ENCODE data around the gene COL6A1.

The COL6A1 gene

GRCh38 chr21:45983649-45983965, 2.0 kb downstream of the COL6A1 start:
- no peak for DNase-seq (ENCODE audit: low read depth in 3 of 3)

DNA sequence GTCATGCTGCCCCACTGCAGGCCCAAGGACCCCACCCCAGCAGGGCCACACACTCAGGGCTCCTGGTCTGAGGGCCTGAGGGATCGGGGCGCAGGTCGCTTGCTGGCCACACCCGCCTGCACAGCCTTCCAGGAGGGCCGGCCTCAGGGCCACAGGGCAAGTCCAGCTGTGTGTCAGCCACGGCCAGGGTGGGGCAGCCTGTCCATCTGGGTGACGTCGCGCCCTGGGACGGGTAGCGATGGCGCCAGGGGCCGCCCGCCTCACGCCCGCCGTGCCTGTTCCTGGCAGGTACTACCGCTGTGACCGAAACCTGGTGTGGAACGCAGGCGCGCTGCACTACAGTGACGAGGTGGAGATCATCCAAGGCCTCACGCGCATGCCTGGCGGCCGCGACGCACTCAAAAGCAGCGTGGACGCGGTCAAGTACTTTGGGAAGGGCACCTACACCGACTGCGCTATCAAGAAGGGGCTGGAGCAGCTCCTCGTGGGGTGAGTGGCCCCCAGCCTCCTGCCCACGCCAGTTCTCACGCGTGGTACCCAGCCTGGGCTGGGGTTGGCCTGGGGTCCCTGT, 2.5 kb downstream of the COL6A1 start:
- no peak for DNase-seq (ENCODE audit: low read depth in 3 of 3)

DNA sequence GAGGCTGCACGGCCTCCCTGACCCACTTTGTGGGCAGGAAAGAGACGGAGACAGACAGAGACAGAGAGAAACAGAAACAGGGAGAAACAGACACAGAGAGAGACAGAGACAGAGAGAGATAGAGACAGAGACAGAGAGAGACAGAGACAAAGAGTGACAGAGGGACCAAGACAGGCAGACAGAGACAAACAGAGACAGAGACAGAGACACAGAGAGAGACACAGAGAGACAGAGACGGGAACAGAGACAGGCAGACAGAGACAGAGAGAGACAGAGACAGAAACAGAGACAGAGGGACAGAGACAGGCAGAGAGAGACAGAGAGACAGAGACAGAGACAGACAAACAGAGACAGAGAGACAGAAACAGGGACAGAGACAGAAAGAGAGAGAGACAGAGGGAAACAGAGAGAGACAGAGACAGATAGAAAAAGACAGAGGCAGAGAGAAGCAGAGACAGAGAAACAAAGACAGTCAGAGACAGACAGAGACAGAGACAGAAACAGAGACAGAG, 3.1 kb downstream of the COL6A1 start:
- DNase-seq (ENCODE audit: low read depth in 3 of 3) = no peak

- DNase-seq (ENCODE audit: low read depth in 3 of 3) = no peak
These were observed 4.1 kb downstream of the COL6A1 start for GRCh38 chr21:45985471-45986315.

GRCh38 chr21:45986316-45987051, 4.9 kb downstream of the COL6A1 start:
- DNase-seq (ENCODE audit: low read depth in 3 of 3) = no peak

DNA sequence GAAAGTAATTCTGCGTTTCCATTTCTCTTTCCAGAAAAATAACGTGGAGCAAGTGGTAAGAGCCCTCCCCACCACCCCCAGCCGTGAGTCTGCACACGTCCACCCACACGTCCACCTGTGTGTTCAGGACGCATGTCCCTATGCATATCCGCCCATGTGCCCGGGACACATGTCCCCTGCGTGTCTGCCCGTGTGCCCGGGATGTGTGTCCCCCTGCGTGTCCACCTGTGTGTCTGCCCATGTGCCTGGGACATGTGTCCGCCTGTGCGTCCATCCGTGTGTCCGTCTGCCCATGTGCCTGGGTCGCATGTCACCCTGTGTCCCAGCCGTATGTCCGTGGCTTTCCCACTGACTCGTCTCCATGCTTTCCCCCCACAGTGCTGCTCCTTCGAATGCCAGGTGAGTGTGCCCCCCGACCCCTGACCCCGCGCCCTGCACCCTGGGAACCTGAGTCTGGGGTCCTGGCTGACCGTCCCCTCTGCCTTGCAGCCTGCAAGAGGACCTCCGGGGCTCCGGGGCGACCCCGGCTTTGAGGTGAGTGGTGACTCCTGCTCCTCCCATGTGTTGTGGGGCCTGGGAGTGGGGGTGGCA, 5.6 kb downstream of the COL6A1 start:
- DNase-seq (ENCODE audit: low read depth in 3 of 3) = no peak

GRCh38 chr21:45988366-45989347, 7.1 kb downstream of the COL6A1 start:
- no peak for DNase-seq (ENCODE audit: low read depth in 3 of 3)

DNA sequence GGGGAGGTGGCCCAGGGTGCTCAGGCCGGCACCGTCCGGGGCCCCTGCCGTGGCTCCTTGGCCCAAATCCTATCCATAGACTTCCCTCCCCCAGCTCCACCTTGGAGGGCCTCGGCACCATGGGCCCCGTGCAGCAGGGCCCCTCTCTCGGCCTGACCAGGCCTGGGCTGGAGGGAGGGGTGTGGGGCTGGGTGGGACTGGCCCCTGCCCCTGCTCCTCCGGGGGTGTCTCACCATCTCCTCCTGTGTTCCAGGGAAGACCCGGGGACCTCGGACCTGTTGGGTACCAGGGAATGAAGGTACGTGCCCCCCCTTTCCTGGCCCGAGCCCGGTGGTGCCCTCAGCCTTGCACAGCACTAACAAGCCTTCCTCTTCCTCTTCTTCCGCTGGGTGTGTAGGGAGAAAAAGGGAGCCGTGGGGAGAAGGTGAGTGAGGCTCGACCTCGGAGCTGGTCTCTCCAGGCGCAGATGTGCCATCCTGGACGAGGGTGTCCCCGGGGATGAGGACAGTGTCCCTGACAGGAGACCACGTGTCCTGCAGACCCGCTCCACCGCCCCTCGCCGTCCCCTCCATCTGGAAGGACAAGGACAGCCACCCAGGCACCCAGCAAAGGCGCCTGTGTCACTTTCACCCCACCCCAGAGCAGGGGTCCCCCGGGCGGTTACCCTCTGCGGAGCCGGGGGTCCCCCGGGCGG, 7.9 kb downstream of the COL6A1 start:
- DNase-seq (ENCODE audit: low read depth in 3 of 3) = no peak

DNA sequence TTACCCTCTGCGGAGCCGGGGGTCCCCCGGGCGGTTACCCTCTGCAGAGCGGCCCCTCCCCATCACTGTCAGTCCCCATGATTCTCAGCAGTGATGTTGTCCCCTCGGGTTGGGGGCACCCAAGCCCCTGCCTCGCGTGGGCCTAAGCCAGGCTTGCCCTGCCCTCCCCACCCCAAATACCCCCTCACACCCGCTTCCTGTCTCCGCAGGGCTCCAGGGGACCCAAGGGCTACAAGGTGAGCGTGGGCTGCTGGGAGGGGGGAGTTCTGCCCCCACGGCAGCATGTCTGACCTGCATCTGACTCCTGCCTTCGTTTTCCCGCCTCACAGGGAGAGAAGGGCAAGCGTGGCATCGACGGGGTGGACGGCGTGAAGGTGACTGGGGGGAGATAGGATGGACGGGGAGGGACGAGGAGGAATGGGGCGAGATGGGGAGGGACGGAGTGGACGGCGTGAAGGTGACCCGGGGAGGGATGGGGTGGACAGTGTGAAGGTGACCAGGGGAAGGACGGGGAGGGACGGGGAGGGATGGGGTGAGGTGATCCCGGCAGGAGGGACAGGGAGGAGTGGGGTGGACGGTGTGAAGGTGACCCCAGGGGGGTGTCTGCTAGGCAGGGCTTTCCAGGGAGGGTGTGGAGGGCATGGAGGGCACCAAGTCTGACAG, 8.6 kb downstream of the COL6A1 start:
- no peak for DNase-seq (ENCODE audit: low read depth in 3 of 3)

- no peak for DNase-seq (ENCODE audit: low read depth in 3 of 3)
These were observed 9.4 kb downstream of the COL6A1 start for GRCh38 chr21:45990741-45991605.

DNA sequence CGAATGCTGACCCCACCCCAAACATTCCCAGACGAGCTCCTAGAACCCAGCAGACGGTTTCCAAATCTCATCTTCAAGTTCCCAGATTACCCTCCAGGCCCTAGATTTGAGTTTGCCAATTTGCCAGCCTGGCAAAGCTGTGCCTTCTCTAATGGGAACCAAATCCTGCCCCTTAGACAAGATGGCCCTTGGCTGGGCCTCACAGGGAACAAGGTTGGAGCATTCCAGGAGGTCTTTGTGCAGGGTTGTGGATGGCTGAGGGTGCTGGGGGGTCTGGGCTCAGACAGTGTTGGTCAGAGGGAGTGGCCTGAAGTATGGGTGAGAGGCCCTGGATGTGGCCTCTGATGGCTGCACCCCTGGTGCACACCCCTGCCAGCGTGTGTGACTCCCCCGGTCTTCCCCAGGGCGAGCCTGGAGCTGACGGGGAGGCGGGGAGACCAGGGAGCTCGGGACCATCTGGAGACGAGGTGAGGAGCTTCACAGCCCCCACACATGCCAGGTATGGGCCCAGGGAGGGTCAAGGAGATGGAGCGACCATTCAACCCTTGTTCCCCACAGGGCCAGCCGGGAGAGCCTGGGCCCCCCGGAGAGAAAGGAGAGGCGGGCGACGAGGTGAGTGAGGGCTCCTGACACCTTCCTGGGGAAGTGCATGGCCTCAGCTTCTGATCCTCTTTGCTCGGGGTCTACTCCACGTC, 10.2 kb downstream of the COL6A1 start:
- DNase-seq (ENCODE audit: low read depth in 3 of 3) = no peak

DNA sequence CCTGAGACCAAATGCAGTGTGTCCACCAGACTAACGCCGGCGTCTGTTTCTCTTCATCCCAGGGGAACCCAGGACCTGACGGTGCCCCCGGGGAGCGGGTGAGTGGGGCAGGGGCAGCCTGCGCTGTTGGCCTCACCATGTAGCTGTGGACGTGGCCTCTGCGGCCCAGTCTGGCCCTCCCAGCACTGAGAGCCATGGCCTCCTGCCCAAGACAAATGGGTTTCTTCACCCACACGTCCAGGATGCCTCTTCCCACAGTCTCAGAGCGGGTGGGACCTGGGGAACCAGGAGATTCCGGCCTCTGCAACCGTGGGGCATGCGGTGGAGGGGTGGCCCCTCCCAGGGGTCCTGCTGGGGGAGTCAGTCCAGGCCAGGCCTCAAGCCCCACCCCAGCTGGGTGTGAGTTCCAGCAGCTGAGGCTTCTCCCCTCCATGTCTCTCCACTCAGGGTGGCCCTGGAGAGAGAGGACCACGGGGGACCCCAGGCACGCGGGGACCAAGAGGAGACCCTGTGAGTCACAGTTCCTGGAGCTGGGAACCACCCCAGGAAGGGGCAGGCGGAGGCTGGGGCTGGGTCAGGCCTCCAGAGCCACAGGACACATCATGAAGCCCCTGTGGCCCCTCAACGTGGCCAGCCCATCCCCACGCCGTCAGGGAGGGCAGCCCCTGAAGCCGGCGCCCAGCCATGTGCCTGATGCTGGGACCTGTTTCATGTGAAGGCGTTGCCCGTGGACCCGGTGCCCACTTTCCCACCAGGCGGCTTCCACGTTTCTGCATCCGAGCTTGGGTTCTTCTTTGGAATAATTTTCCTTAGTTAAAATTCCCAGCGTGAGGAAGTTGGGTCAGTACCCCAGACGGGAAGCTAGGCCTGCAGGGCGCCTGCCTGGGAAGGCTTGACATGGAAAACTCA, 11.0 kb downstream of the COL6A1 start:
- no peak for DNase-seq (ENCODE audit: low read depth in 3 of 3)

- DNase-seq (ENCODE audit: low read depth in 3 of 3) = no peak
These were observed 11.9 kb downstream of the COL6A1 start for GRCh38 chr21:45993210-45994085.

DNA sequence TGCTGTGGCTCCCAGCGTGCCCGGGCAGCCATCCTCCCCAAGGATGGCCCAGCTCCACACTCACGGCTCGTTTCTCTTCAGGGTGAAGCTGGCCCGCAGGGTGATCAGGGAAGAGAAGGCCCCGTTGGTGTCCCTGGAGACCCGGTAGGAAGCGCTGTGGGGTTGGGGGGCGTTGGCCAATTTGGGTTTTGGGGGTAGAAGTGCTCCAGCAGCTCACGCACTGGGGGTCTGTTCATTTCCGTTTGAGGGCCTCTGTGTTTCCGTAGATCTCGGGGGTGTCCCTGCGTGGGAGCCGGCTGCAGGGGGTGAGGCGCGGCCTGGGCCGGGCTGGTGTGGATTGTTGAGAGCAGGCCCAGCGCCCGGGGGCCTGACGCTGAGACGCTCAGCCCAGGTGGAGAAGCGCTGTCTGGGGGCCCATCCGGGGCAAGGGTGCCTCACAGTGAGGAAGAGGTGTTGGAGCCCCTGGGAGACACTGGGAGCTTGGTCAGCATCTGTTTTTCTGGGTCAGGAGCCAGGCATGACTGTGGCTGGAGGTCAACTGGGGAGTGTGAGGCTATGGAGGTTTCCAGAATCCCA, 12.6 kb downstream of the COL6A1 start:
- DNase-seq (ENCODE audit: low read depth in 3 of 3) = no peak

DNA sequence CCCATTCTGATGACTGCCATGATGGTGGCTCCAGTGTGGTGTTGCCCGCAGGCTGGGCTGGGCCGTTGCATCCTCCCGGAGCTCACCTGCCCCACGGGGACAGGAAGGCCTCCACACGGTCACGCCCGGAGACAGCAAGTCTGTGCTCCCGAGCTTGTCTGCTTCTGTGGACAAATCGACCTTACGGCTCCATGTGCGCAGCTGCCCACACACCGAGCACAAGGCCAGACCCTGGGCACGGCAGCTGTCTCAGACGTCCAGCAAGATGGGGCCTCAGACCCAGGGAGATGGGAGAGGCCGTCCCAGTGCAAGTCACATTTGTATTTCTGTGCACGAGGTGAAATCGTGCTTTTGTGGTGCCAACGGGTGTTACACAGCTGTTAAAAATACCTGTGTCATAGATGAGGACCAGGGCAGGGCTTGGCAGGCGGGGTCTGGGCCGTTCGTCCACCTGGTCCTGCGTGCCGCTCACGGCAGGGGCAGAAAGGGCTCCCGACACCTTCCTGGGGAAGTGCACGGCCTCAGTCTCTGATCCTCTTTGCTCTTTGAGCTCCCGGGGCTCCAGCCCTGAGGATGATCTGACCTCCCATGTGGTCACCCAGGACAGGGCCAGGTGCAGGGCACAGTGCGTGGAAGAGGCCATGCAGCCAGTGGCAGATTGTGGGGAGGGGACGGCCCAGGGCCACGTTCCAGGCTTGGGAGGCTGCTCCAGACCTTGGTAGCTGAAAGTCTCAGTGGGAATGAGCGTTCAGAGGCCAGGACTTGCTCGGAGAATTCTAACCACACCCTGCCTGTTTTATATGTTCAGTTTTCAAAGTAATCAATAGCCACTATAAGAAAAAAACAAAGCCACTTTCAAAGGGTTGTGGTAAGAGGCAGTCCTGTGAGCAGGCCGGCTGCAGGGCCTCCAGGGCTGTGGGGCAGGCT, 13.5 kb downstream of the COL6A1 start:
- DNase-seq (ENCODE audit: low read depth in 3 of 3) = no peak
